ENCODE measurements around the gene RNF19B. TPM values are rescaled to one million over a fixed set of nuclear protein-coding genes. Genes with fewer than 3 reads are reported as not detected.

Gene RNF19B
- total and polyA plus RNA-seq, 2 of the 13 experiments (the other 11 are each of a cell fraction or from before 2014, with no cell fraction given) = 15.3 to 22.5 TPM

- TF ChIP-seq ATRX (CRISPR knock-in tag; IDR thresholded peaks at IDR 0.05; ENCODE audit: borderline replicate concordance) = no peak
- TF ChIP-seq KLF11 (CRISPR knock-in tag; IDR thresholded peaks at IDR 0.05) = no peak
- no peak for TF ChIP-seq MLX (CRISPR knock-in tag; IDR thresholded peaks at IDR 0.05)
- no peak for TF ChIP-seq CHD4 (IDR thresholded peaks at IDR 0.05; ENCODE audit: borderline replicate concordance, low read length)
- no peak for TF ChIP-seq ZNF580 (CRISPR knock-in tag; IDR thresholded peaks at IDR 0.05; ENCODE audit: borderline replicate concordance, low read depth)
- no peak for TF ChIP-seq FOSL1 (CRISPR knock-in tag; IDR thresholded peaks at IDR 0.05; ENCODE audit: borderline replicate concordance)
- TF ChIP-seq U2AF2 (IDR thresholded peaks at IDR 0.05; ENCODE audit: low read depth, low read length) = no peak
Measured at GRCh38 chr1:32990887-32991286, 26.3 kb upstream of the RNF19B start (continued).

GRCh38 chr1:32989160-32990050, 24.8 kb upstream of the RNF19B start:
- H3K9ac ChIP-seq (ENCODE audit: insufficient read depth, low read depth, low read length) = no peak overlapping the region
- POLR2A ChIA-PET = interaction anchor here (1.3 kb wide), 1 partner anchor 24 kb away, joined by 3 read pairs; no protein-coding TSS in a partner anchor

More at GRCh38 chr1:32989160-32990050, 24.8 kb upstream of the RNF19B start:
- no peak for TF ChIP-seq MED8 (CRISPR knock-in tag; IDR thresholded peaks at IDR 0.05; ENCODE audit: insufficient replicate concordance)
- FAIRE-seq = no peak
- intact Hi-C loops (cut with micrococcal nuclease; ENCODE audit: unreplicated experiment) = no loop called here
- Histone ChIP-seq H3K4me2 (ENCODE audit: low read depth, low read length) (no peak overlapping the region), H3K36me3 (replicated peaks in 1 of 2; ENCODE audit: control insufficient read depth in 1 of 2, insufficient read depth in 2 of 2, low read length in 2 of 2) (no peaks in the 10 kb centered on the region), H3K4me3 (replicated peaks in 1 of 3; ENCODE audit: insufficient read depth in 1 of 3, low read depth in 2 of 3, low read length in 3 of 3) (no peak overlapping the region), H2AFZ (ENCODE audit: low read length) (no peak overlapping the region), H3K27ac (ENCODE audit: extremely low read length, insufficient read depth, low read length) (no peak overlapping the region), H3K4me1 (ENCODE audit: insufficient read depth, low read length) (peaks cover 15% of the 10 kb centered on the region), H3K27me3 (ENCODE audit: control insufficient read depth in 1 of 2, insufficient read depth in 2 of 2, low read length in 2 of 2) (no peaks in the 10 kb centered on the region), H4K20me1 (ENCODE audit: insufficient read depth, low read length) (no peaks in the 10 kb centered on the region), H3K79me2 (ENCODE audit: insufficient read depth, low read length) (no peaks in the 10 kb centered on the region), H3K9me3 (ENCODE audit: low read length) (no peaks in the 10 kb centered on the region)
- BruUV-seq (replicated peaks) = no TSS peak
- in situ Hi-C loops (cut with HindIII; ENCODE audit: extremely low pct_ligation_motif_present, low pct_unique_long_range_greater_than_20kb) = no loop called here
- no peak for DNase-seq (ENCODE audit: low spot score)
- 70% methylated on average over 6 of the region's 6 CpGs for WGBS (ENCODE audit: low lambda C conversion rate)
- CTCF ChIA-PET (ENCODE audit: low intra/inter-chr PET ratio, low total read pairs) = no interaction called here
- ATAC-seq = no peak
